Stimulated activated CD8-positive, alpha-beta memory T cell treated with anti-CD3 and anti-CD28 coated beads, Interleukin-12 subunit alpha, Interleukin-12 subunit beta, amount 100 ng/mL, for 1 hour (primary cell): Measurements from ENCODE around the gene GTPBP3.
"Not testable (repeated sequence)": the region's sequence is repeated elsewhere in the genome, so short reads cannot be mapped to it uniquely, and the experiment has no call there.

ENCODE experiments used
- DNase-seq: peaks from one replicate; pipeline ENCODE4 v3.0.0-alpha.2; 2020; ENCODE audit warnings: low read depth

The GTPBP3 gene

GRCh38 chr19:17336872-17337674 lies at the start of gene GTPBP3:
Gene GTPBP3, plus strand, starts transcription at chr19:17337553. Its CDS starts 59 bp downstream, at chr19:17337612.
- DNase-seq: peak; percentile 92

GRCh38 chr19:17289489-17289888 lies 47.9 kb upstream of the GTPBP3 start:
- DNase-seq: no peak

- peak; percentile 53 for DNase-seq
Measured at GRCh38 chr19:17292301-17293074, 44.9 kb upstream of the GTPBP3 start.

GRCh38 chr19:17293605-17294004 lies 43.7 kb upstream of the GTPBP3 start:
- no peak for DNase-seq

- DNase-seq: no peak
Measured at GRCh38 chr19:17294051-17294891, 43.1 kb upstream of the GTPBP3 start.

GRCh38 chr19:17295551-17295950 lies 41.8 kb upstream of the GTPBP3 start:
- not testable (repeated sequence) for DNase-seq

GRCh38 chr19:17296273-17296672 lies 41.1 kb upstream of the GTPBP3 start:
- DNase-seq: no peak

- DNase-seq: no peak
Measured at GRCh38 chr19:17296976-17297375, 40.4 kb upstream of the GTPBP3 start.

- DNase-seq: no peak
Measured at GRCh38 chr19:17300992-17301619, 36.2 kb upstream of the GTPBP3 start.

GRCh38 chr19:17302391-17303166 lies 34.8 kb upstream of the GTPBP3 start:
- no peak for DNase-seq

- peak; percentile 87 for DNase-seq
Measured at GRCh38 chr19:17303167-17303939, 34.0 kb upstream of the GTPBP3 start, which contains the start of gene ABHD8. Gene ABHD8, minus strand, starts transcription at chr19:17303425. Its CDS starts 1,809 bp downstream, at chr19:17301616.

GRCh38 chr19:17303940-17304267 lies 33.4 kb upstream of the GTPBP3 start:
- DNase-seq: no peak

- no peak for DNase-seq
Measured at GRCh38 chr19:17304386-17305215, 32.8 kb upstream of the GTPBP3 start.

- DNase-seq: no peak
Measured at GRCh38 chr19:17305216-17305516, 32.2 kb upstream of the GTPBP3 start.

GRCh38 chr19:17305517-17306284 lies 31.7 kb upstream of the GTPBP3 start, which contains the start of gene MRPL34:
Gene MRPL34, plus strand, starts transcription at chr19:17305872. Its CDS starts 21 bp downstream, at chr19:17305893.
- peak; percentile 89 for DNase-seq

- DNase-seq: no peak
Measured at GRCh38 chr19:17306285-17306714, 31.1 kb upstream of the GTPBP3 start.

- no peak for DNase-seq
Measured at GRCh38 chr19:17307876-17308377, 29.4 kb upstream of the GTPBP3 start.
